Right atrium auricular region (tissue), 2 donors: Measurements from ENCODE around the gene COX6A2. TPM values are rescaled to one million over a fixed set of nuclear protein-coding genes. Genes with fewer than 3 reads are reported as not detected.
A peak's percentile ranks its signal among the peaks of the same experiment; 100 is the strongest.

Experiments used
- DNase-seq: peaks from one replicate; pipeline ENCODE4 v3.0.0-alpha.2; 2019; ENCODE audit warnings: low spot score
- H3K27ac ChIP-seq, 2 donors: fragments of 200-600 bp; sonication (generic); 1 replicate in 1 of 2; 2 replicates in 1 of 2; pipeline ENCODE4 v1.5.1; 2016 to 2019
- H3K27me3 ChIP-seq, 2 donors: fragments of 200-600 bp; sonication (generic); one replicate each; pipeline versions ENCODE4 v1.5.1 to v1.6.0; 2017 to 2019
- H3K36me3 ChIP-seq: fragments of 200-600 bp; sonication (generic); one replicate; pipeline ENCODE4 v1.5.1; 2016
- H3K4me1 ChIP-seq, 2 donors: fragments of 200-600 bp; sonication (generic); one replicate each; pipeline versions ENCODE4 v1.5.1 to v1.6.0; 2017 to 2019
- H3K4me3 ChIP-seq, 2 donors: fragments of 200-600 bp; sonication (generic); 1 replicate in 1 of 2; 2 replicates in 1 of 2; pipeline ENCODE4 v1.5.1; 2017 to 2019; ENCODE audit warnings: mild to moderate bottlenecking in 1 of 2, moderate library complexity in 1 of 2
- H3K9me3 ChIP-seq, 2 donors: fragments of 200-600 bp; sonication (generic); one replicate each; pipeline ENCODE4 v1.5.1; 2019
- total RNA-seq, 2 donors: library from RNA; depleted of rRNA; stranded (reverse); fragments of >200 nt; gene quantifications; one replicate each; pipeline ENCODE4 v1.1.0, GENCODE V29; 2016
- TF ChIP-seq, protein P1 (sequence below), 2 donors: fragments of 200-600 bp; sonication (generic); IDR thresholded peaks; one replicate each; pipeline ENCODE4 v1.5.1; 2019; ENCODE audit warnings: antibody characterized with exemption in 2 of 2

Gene COX6A2
- total RNA-seq, 2 donors from 2014 or later = 515 to 564 TPM

GRCh38 chr16:31386157-31386984, 41.8 kb downstream of the COX6A2 start:
- no peaks in the 10 kb centered on the region for H3K4me1 ChIP-seq
- H3K36me3 ChIP-seq = no peaks in the 10 kb centered on the region
- H3K9me3 ChIP-seq = no peaks in the 10 kb centered on the region
- no peak overlapping the region for H3K27ac ChIP-seq
- H3K4me3 ChIP-seq = no peak overlapping the region
- TF ChIP-seq, protein P1, sequence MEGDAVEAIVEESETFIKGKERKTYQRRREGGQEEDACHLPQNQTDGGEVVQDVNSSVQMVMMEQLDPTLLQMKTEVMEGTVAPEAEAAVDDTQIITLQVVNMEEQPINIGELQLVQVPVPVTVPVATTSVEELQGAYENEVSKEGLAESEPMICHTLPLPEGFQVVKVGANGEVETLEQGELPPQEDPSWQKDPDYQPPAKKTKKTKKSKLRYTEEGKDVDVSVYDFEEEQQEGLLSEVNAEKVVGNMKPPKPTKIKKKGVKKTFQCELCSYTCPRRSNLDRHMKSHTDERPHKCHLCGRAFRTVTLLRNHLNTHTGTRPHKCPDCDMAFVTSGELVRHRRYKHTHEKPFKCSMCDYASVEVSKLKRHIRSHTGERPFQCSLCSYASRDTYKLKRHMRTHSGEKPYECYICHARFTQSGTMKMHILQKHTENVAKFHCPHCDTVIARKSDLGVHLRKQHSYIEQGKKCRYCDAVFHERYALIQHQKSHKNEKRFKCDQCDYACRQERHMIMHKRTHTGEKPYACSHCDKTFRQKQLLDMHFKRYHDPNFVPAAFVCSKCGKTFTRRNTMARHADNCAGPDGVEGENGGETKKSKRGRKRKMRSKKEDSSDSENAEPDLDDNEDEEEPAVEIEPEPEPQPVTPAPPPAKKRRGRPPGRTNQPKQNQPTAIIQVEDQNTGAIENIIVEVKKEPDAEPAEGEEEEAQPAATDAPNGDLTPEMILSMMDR (IDR thresholded peaks at IDR 0.05) = no peak
- DNase-seq = no peak
- no peaks in the 10 kb centered on the region for H3K27me3 ChIP-seq

GRCh38 chr16:31385680-31386079, 42.5 kb downstream of the COX6A2 start:
- Histone ChIP-seq H3K27ac (no peak overlapping the region), H3K4me1 (no peaks in the 10 kb centered on the region), H3K9me3 (no peaks in the 10 kb centered on the region), H3K4me3 (no peak overlapping the region), H3K36me3 (no peaks in the 10 kb centered on the region), H3K27me3 (no peaks in the 10 kb centered on the region)
- TF ChIP-seq, protein P1 (IDR thresholded peaks at IDR 0.05) = no peak
- no peak for DNase-seq

DNA sequence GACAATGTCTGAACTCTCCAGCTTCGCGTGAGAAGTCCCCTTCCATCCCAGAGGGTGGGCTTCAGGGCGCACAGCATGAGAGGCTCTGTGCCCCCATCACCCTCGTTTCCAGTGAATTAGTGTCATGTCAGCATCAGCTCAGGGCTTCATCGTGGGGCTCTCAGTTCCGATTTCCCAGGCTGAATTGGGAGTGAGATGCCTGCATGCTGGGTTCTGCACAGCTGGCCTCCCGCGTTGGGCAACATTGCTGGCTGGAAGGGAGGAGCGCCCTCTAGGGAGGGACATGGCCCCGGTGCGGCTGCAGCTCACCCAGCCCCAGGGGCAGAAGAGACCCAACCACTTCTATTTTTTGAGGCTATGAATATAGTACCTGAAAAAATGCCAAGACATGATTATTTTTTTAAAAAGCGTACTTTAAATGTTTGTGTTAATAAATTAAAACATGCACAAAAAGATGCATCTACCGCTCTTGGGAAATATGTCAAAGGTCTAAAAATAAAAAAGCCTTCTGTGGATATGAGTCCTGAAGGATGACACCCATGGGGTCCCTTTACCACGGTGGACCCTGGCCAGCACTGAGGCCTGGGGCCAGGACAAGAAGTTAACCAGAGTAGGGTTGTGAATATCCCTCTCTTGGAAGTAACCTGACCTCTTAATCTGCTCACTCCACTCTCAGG, 45.5 kb downstream of the COX6A2 start:
- Histone ChIP-seq H3K36me3 (no peaks in the 10 kb centered on the region), H3K27me3 (no peaks in the 10 kb centered on the region), H3K9me3 (no peaks in the 10 kb centered on the region), H3K27ac (no peak overlapping the region), H3K4me1 (no peaks in the 10 kb centered on the region), H3K4me3 (no peak overlapping the region)
- TF ChIP-seq, protein P1 (IDR thresholded peaks at IDR 0.05) = peak; percentile 56 to 73
- DNase-seq = peak; percentile 62

- Histone ChIP-seq H3K27me3 (no peaks in the 10 kb centered on the region), H3K36me3 (no peaks in the 10 kb centered on the region), H3K4me3 (no peak overlapping the region), H3K9me3 (peaks cover 0 to 4% of the 10 kb centered on the region in 2 donors), H3K27ac (no peak overlapping the region), H3K4me1 (no peaks in the 10 kb centered on the region)
- no peak for DNase-seq
- TF ChIP-seq, protein P1 (IDR thresholded peaks at IDR 0.05) = no peak
Observed at GRCh38 chr16:31380201-31380600, 48.0 kb downstream of the COX6A2 start.

Other genes with a start within 250 kb of the COX6A2 start
- 10 to 100 TPM; 16.9 to 34.3 TPM for gene FUS, start 248.2 kb downstream of the COX6A2 start, total RNA-seq
- 10 to 100 TPM in 1 of 2 donors, 1 to 10 TPM in 1; 7.9 to 13.8 TPM for gene PYCARD, start 225.6 kb downstream of the COX6A2 start, total RNA-seq
- under 1 TPM; 0.04 to 0.11 TPM for gene TRIM72, start 214.2 kb downstream of the COX6A2 start, total RNA-seq
- not detected for gene PYDC1, start 211.2 kb downstream of the COX6A2 start, total RNA-seq
- 10 to 100 TPM in 1 of 2 donors, 1 to 10 TPM in 1; 2.1 to 15.4 TPM for gene ITGAM, start 168.4 kb downstream of the COX6A2 start, total RNA-seq
- 1 to 10 TPM in 1 of 2 donors, under 1 TPM in 1; 0.78 to 2.6 TPM for gene ITGAX, start 73.2 kb downstream of the COX6A2 start, total RNA-seq
- not detected for gene ITGAD, start 35.0 kb downstream of the COX6A2 start, total RNA-seq
- 1 to 10 TPM; 3.4 to 4.6 TPM for gene ZNF843, start 14.4 kb upstream of the COX6A2 start, total RNA-seq
- gene ARMC5, start 31.1 kb upstream of the COX6A2 start, total RNA-seq = 1 to 10 TPM; 7.4 to 9.0 TPM
- 10 to 100 TPM; 23.4 to 84.7 TPM for gene TGFB1I1, start 43.8 kb upstream of the COX6A2 start, total RNA-seq
- gene SLC5A2, start 54.8 kb upstream of the COX6A2 start, total RNA-seq = not detected
- 10 to 100 TPM; 33.3 TPM for gene RUSF1, start 80.0 kb upstream of the COX6A2 start, total RNA-seq
- 1 to 10 TPM; 1.1 to 2.3 TPM for gene AHSP, start 99.5 kb upstream of the COX6A2 start, total RNA-seq